NCI-H524 treated with DMSO at 0.1 percent for 48 hours (cell line): Measurements from ENCODE around the gene IGF1R.

Experiments used
- DNase-seq: peaks from one replicate; lab custom pipeline; 2025; lab: John Stamatoyannopoulos, UW

IGF1R gene

GRCh38 chr15:98909968-98910885 is 261.9 kb downstream of the IGF1R start:
- no peak for DNase-seq

GRCh38 chr15:98914626-98915025 is 266.3 kb downstream of the IGF1R start:
- DNase-seq: no peak

- DNase-seq: no peak
Observed at GRCh38 chr15:98916826-98917225, 268.5 kb downstream of the IGF1R start.

- DNase-seq: no peak
Observed at GRCh38 chr15:98917417-98917816, 269.1 kb downstream of the IGF1R start.

- no peak for DNase-seq
Observed at GRCh38 chr15:98920091-98920880, 271.9 kb downstream of the IGF1R start.

GRCh38 chr15:98923171-98923570 is 274.8 kb downstream of the IGF1R start:
- DNase-seq: no peak

GRCh38 chr15:98923579-98923978 is 275.2 kb downstream of the IGF1R start:
- no peak for DNase-seq

- DNase-seq: no peak
Observed at GRCh38 chr15:98924401-98925049, 276.2 kb downstream of the IGF1R start.

GRCh38 chr15:98926236-98926635 is 277.9 kb downstream of the IGF1R start:
- no peak for DNase-seq

GRCh38 chr15:98927022-98927421 is 278.7 kb downstream of the IGF1R start:
- DNase-seq: no peak

GRCh38 chr15:98927996-98928395 is 279.7 kb downstream of the IGF1R start:
- no peak for DNase-seq

- DNase-seq: no peak
Observed at GRCh38 chr15:98930576-98930975, 282.2 kb downstream of the IGF1R start.

- DNase-seq: no peak
Observed at GRCh38 chr15:98931004-98931403, 282.7 kb downstream of the IGF1R start.

GRCh38 chr15:98933406-98933805 is 285.1 kb downstream of the IGF1R start:
- no peak for DNase-seq

GRCh38 chr15:98935736-98936135 is 287.4 kb downstream of the IGF1R start:
- no peak for DNase-seq

GRCh38 chr15:98937413-98938104 is 289.2 kb downstream of the IGF1R start:
- no peak for DNase-seq

GRCh38 chr15:98938105-98938417 is 289.7 kb downstream of the IGF1R start:
- no peak for DNase-seq

- DNase-seq: no peak
Observed at GRCh38 chr15:98938799-98939198, 290.5 kb downstream of the IGF1R start.

GRCh38 chr15:98939311-98940080 is 291.2 kb downstream of the IGF1R start:
- DNase-seq: no peak

- no peak for DNase-seq
Observed at GRCh38 chr15:98941595-98942255, 293.4 kb downstream of the IGF1R start.

GRCh38 chr15:98942431-98942830 is 294.1 kb downstream of the IGF1R start:
- DNase-seq: no peak
